ENCODE data around the gene C12orf43. TPM values are rescaled to one million over a fixed set of nuclear protein-coding genes. Genes with fewer than 3 reads are reported as not detected.

The C12orf43 gene
- total RNA-seq, 1 experiment from 2014 or later: 35.4 TPM

DNA sequence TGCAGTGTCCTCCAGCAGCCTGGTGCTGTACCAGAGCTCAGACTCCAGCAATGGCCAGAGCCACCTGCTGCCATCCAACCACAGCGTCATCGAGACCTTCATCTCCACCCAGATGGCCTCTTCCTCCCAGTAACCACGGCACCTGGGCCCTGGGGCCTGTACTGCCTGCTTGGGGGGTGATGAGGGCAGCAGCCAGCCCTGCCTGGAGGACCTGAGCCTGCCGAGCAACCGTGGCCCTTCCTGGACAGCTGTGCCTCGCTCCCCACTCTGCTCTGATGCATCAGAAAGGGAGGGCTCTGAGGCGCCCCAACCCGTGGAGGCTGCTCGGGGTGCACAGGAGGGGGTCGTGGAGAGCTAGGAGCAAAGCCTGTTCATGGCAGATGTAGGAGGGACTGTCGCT, 15.2 kb downstream of the C12orf43 start:
- H3K9me2 ChIP-seq (replicated peaks; ENCODE audit: low read length): no peaks in the 10 kb centered on the region
- ATAC-seq: no peak
- no peaks in the 10 kb centered on the region for H3K9me3 ChIP-seq (ENCODE audit: low read length)
- H3F3A ChIP-seq (ENCODE audit: low read length, unreplicated experiment): no peaks in the 10 kb centered on the region
- H2AFZ ChIP-seq (ENCODE audit: low read length): no peak overlapping the region
- H3K36me3 ChIP-seq (ENCODE audit: low read depth, low read length): peaks cover 18% of the 10 kb centered on the region
- ChIA-PET CTCF (interaction anchor here (0.8 kb wide), 1 partner anchor 29 kb away, joined by 5 read pairs; no protein-coding TSS in a partner anchor), POLR2A (ENCODE audit: unreplicated experiment) (no interaction called here)
- no peaks in the 10 kb centered on the region for H3K27me3 ChIP-seq (ENCODE audit: low read length)
- BruUV-seq (replicated peaks): no TSS peak
- H3K4me2 ChIP-seq (ENCODE audit: low read length): no peak overlapping the region
- H3K79me2 ChIP-seq (ENCODE audit: low read length): no peaks in the 10 kb centered on the region
- no peaks in the 10 kb centered on the region for H3K4me1 ChIP-seq (ENCODE audit: insufficient read depth, low read length)
- no peaks in the 10 kb centered on the region for H4K20me1 ChIP-seq (ENCODE audit: low read length)
- no peak for TF ChIP-seq EZH2phosphoT487 (IDR thresholded peaks at IDR 0.05; ENCODE audit: borderline replicate concordance, low read length)
- TF ChIP-seq, protein P1, sequence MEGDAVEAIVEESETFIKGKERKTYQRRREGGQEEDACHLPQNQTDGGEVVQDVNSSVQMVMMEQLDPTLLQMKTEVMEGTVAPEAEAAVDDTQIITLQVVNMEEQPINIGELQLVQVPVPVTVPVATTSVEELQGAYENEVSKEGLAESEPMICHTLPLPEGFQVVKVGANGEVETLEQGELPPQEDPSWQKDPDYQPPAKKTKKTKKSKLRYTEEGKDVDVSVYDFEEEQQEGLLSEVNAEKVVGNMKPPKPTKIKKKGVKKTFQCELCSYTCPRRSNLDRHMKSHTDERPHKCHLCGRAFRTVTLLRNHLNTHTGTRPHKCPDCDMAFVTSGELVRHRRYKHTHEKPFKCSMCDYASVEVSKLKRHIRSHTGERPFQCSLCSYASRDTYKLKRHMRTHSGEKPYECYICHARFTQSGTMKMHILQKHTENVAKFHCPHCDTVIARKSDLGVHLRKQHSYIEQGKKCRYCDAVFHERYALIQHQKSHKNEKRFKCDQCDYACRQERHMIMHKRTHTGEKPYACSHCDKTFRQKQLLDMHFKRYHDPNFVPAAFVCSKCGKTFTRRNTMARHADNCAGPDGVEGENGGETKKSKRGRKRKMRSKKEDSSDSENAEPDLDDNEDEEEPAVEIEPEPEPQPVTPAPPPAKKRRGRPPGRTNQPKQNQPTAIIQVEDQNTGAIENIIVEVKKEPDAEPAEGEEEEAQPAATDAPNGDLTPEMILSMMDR (conservative IDR thresholded peaks at IDR 0.05; ENCODE audit: low read depth, low read length): no peak
- TF ChIP-seq EZH2 (IDR thresholded peaks at IDR 0.05; ENCODE audit: low read length, unreplicated experiment): no peak
- intact Hi-C loops (cut with micrococcal nuclease): no loop called here
- H3K27ac ChIP-seq (ENCODE audit: low read length): no peak overlapping the region
- H3K9ac ChIP-seq (ENCODE audit: low read length): no peak overlapping the region
- H3K4me3 ChIP-seq (ENCODE audit: low read length): no peak overlapping the region
- no peak for DNase-seq

DNA sequence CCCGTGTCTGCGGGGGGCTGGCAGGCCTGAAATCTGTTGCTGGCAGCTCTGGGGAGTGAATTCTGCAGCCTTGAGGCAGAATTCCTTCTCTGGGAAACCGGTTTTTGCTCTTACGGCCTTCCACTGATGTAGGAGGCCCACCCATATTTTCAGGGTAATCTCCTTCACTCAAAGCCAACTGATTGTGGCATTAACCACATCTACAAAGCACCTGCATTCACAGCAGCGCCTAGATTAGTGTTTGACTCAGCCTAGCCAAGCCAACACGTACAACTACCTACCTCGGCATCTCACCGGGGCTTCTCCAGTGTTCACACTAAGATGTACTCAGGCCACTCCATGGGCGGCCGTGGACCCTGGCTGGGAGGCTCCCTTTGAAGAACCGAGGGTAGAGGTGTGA, 15.8 kb downstream of the C12orf43 start:
- BruUV-seq (replicated peaks): no TSS peak
- no peak for ATAC-seq
- CTCF ChIA-PET: no interaction called here
- Histone ChIP-seq H3K4me1 (ENCODE audit: insufficient read depth, low read length) (no peaks in the 10 kb centered on the region), H4K20me1 (ENCODE audit: low read length) (no peaks in the 10 kb centered on the region), H3K27ac (ENCODE audit: low read length) (no peak overlapping the region), H3K4me2 (ENCODE audit: low read length) (no peak overlapping the region), H3K36me3 (ENCODE audit: low read depth, low read length) (peaks cover 18% of the 10 kb centered on the region), H3K79me2 (ENCODE audit: low read length) (no peaks in the 10 kb centered on the region), H3K27me3 (ENCODE audit: low read length) (no peaks in the 10 kb centered on the region), H3K4me3 (ENCODE audit: low read length) (no peak overlapping the region), H3K9me3 (ENCODE audit: low read length) (no peaks in the 10 kb centered on the region), H3F3A (ENCODE audit: low read length, unreplicated experiment) (no peaks in the 10 kb centered on the region), H2AFZ (ENCODE audit: low read length) (no peak overlapping the region), H3K9ac (ENCODE audit: low read length) (no peak overlapping the region), H3K9me2 (replicated peaks; ENCODE audit: low read length) (no peaks in the 10 kb centered on the region; the same call in 1 of the 2 replicates)
- TF ChIP-seq, protein P1 (conservative IDR thresholded peaks at IDR 0.05; ENCODE audit: low read depth, low read length): no peak
- TF ChIP-seq EZH2phosphoT487 (IDR thresholded peaks at IDR 0.05; ENCODE audit: borderline replicate concordance, low read length) (no peak), EZH2 (IDR thresholded peaks at IDR 0.05; ENCODE audit: low read length, unreplicated experiment) (no peak)
- POLR2A ChIA-PET (ENCODE audit: unreplicated experiment): no interaction called here
- intact Hi-C loops (cut with micrococcal nuclease): no loop called here
- DNase-seq: no peak

DNA sequence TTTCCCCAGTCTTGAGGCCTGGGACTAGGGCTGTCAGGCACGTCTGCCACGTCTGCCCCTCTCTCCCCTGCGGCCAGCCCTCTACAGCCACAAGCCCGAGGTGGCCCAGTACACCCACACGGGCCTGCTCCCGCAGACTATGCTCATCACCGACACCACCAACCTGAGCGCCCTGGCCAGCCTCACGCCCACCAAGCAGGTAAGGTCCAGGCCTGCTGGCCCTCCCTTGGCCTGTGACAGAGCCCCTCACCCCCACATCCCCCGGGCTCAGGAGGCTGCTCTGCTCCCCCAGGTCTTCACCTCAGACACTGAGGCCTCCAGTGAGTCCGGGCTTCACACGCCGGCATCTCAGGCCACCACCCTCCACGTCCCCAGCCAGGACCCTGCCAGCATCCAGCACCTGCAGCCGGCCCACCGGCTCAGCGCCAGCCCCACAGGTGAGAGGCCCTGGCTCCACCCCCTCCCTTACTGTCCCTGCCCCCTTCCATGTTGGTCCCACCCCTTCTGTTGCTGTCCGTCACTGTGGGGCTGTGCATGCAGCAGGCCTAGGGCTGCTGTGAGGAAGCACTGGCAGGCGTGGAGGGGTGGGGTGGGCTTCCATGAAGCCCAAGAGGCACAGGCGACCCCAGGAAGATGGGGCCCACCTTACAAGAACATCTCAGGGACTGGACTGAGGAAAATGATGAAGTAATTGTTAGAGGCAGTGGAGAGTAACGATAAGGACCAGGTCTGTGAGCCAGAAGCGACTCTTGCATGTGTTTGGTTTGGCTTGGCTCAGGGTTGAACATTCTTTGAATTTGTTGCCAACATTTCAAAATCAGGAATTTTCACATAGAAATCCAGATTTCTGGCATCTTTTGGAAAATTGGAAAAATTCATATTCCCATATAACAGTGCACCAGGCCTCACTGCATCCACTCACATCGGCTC, 16.8 kb downstream of the C12orf43 start:
- Histone ChIP-seq H3K4me1 (ENCODE audit: insufficient read depth, low read length) (no peaks in the 10 kb centered on the region), H3K4me3 (ENCODE audit: low read length) (no peak overlapping the region), H3K9me3 (ENCODE audit: low read length) (no peaks in the 10 kb centered on the region), H3K36me3 (ENCODE audit: low read depth, low read length) (peaks cover 14% of the 10 kb centered on the region), H3K27me3 (ENCODE audit: low read length) (no peaks in the 10 kb centered on the region), H4K20me1 (ENCODE audit: low read length) (no peaks in the 10 kb centered on the region), H3K9me2 (replicated peaks; ENCODE audit: low read length) (no peaks in the 10 kb centered on the region; the same call in 1 of the 2 replicates), H2AFZ (ENCODE audit: low read length) (no peak overlapping the region), H3F3A (ENCODE audit: low read length, unreplicated experiment) (no peaks in the 10 kb centered on the region), H3K4me2 (ENCODE audit: low read length) (no peak overlapping the region), H3K9ac (ENCODE audit: low read length) (no peak overlapping the region), H3K79me2 (ENCODE audit: low read length) (no peaks in the 10 kb centered on the region), H3K27ac (ENCODE audit: low read length) (no peak overlapping the region)
- TF ChIP-seq, protein P1 (conservative IDR thresholded peaks at IDR 0.05; ENCODE audit: low read depth, low read length): no peak
- TF ChIP-seq EZH2phosphoT487 (IDR thresholded peaks at IDR 0.05; ENCODE audit: borderline replicate concordance, low read length): no peak
- no peak for TF ChIP-seq EZH2 (IDR thresholded peaks at IDR 0.05; ENCODE audit: low read length, unreplicated experiment)
- CTCF ChIA-PET: no interaction called here
- POLR2A ChIA-PET (ENCODE audit: unreplicated experiment): no interaction called here
- DNase-seq (no peak), ATAC-seq (no peak)
- BruUV-seq (replicated peaks): no TSS peak
- intact Hi-C loops (cut with micrococcal nuclease): no loop called here
